Muscle layer of duodenum (tissue), 2 donors: ENCODE data around the gene FTL.
"Not testable (repeated sequence)": the region's sequence is repeated elsewhere in the genome, so short reads cannot be mapped to it uniquely, and the experiment has no call there.

Experiments used
- H3K27ac ChIP-seq: one replicate; pipeline ENCODE4 v1.7.0; 2013; ENCODE audit warnings: mild to moderate bottlenecking, low read length
- H3K27me3 ChIP-seq: one replicate; pipeline ENCODE4 v1.7.0; 2013; ENCODE audit warnings: low read depth, mild to moderate bottlenecking, control low read depth, low read length
- H3K36me3 ChIP-seq, 2 donors: one replicate each; pipeline ENCODE4 v1.7.0; 2013; ENCODE audit warnings: low read length in 2 of 2, control low read depth in 1 of 2, mild to moderate bottlenecking in 1 of 2; ENCODE audit not compliant: insufficient read depth in 2 of 2, control insufficient read depth in 1 of 2
- H3K4me1 ChIP-seq, 2 donors: one replicate each; pipeline ENCODE4 v1.7.0; 2013; ENCODE audit warnings: low read length in 2 of 2, mild to moderate bottlenecking in 2 of 2, control low read depth in 1 of 2, moderate library complexity in 1 of 2; ENCODE audit not compliant: insufficient read depth in 2 of 2, control insufficient read depth in 1 of 2
- H3K4me3 ChIP-seq, 2 donors: one replicate each; pipeline ENCODE4 v1.7.0; 2013; ENCODE audit warnings: low read length in 2 of 2, low read depth in 1 of 2, mild to moderate bottlenecking in 1 of 2
- H3K9me3 ChIP-seq, 2 donors: one replicate each; pipeline ENCODE4 v1.7.0; 2013; ENCODE audit warnings: low read length in 2 of 2, control low read depth in 1 of 2, mild to moderate bottlenecking in 1 of 2; ENCODE audit not compliant: control insufficient read depth in 1 of 2
- donor health status: healthy.

FTL gene

DNA sequence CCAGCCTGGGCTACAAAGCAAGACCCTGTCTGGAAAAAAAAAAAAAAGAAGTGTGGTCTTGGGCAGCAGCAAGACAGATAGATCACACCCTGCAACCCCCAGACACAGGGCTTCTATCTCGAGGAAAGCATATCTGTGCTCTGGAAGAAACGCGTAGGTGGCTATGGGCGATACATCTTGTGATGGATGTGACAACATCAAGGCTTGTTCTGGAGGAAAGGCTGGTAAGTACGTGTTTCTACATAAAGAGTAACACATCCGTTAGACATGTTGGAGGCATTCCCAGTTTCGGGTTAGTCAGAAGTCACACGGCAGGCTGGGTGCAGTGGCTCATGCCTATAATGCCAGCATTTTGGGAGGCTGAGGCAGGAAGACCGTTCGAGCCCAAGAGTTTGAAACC, 38.2 kb upstream of the FTL start:
- Histone ChIP-seq H3K36me3 (peaks cover 0 to 14% of the 10 kb centered on the region in 2 donors), H3K4me3 (no peak overlapping the region), H3K27me3 (no peaks in the 10 kb centered on the region), H3K4me1 (no peaks in the 10 kb centered on the region), H3K9me3 (no peaks in the 10 kb centered on the region), H3K27ac (no peak overlapping the region)

DNA sequence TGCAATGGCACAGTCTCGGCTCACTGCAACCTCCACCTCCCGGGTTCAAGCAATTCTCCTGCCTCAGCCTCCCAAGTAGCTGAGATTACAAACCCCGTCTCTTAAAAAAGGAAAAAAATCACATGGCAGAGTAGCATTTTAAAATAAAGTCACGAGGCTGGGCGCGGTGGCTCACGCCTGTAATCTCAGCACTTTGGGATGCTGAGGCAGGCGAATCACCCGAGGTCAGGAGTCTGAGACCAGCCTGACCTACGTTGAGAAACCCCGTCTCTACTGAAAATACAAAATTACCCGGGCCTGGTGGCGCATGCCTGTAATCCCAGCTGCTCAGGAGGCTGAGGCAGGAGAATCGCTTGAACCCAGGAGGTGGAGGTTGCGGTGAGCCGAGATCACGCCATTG, 37.4 kb upstream of the FTL start:
- H3K4me3 ChIP-seq, H3K4me1 ChIP-seq, H3K27me3 ChIP-seq, H3K36me3 ChIP-seq, H3K27ac ChIP-seq, H3K9me3 ChIP-seq: not testable (repeated sequence)

DNA sequence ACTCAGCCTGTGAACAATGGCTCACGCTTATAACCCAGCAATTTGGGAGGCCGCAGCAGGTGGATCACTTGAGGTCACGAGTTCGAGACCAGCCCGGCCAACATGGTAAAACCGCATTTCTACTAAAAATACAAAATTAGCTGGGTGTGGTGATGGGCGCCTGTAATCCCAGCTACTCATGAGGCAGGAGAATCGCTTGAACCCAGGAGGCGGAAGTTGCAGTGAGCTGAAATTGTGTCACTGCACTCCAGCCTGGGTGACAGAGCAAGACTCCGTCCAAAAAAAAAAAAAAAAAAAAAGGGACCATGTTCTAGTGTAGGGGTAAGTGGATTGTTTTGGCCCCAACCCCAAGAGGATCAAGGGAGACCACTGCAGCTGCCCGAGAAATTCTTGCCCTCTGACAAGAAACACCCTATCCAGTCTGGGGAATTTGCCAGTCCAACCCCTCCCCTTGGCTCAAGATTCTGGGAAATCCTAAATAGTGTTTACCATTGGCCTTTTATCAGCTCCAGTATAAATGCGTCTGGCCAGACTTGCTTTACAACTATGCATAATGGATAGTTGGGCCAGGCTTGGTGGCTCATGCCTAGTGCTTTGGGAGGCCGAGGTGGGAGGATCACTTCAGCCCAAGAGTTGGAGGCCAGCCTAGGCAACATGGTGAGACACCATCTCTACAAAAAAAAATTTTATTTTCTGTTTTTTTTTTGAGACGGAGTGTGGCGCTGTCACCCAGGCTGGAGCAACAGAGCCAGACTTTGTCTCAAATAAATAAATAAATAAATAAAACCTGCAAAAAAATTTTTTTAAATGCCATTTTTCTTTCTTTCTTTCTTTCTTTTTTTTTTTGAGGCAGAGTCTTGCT, 36.7 kb upstream of the FTL start:
- no peaks in the 10 kb centered on the region for H3K27me3 ChIP-seq
- no peaks in the 10 kb centered on the region for H3K36me3 ChIP-seq
- H3K4me1 ChIP-seq, result peaks cover 4 to 6% of the 10 kb centered on the region in 2 donors
- no peak overlapping the region for H3K4me3 ChIP-seq
- H3K9me3 ChIP-seq, result no peaks in the 10 kb centered on the region
- H3K27ac ChIP-seq, result no peak overlapping the region

DNA sequence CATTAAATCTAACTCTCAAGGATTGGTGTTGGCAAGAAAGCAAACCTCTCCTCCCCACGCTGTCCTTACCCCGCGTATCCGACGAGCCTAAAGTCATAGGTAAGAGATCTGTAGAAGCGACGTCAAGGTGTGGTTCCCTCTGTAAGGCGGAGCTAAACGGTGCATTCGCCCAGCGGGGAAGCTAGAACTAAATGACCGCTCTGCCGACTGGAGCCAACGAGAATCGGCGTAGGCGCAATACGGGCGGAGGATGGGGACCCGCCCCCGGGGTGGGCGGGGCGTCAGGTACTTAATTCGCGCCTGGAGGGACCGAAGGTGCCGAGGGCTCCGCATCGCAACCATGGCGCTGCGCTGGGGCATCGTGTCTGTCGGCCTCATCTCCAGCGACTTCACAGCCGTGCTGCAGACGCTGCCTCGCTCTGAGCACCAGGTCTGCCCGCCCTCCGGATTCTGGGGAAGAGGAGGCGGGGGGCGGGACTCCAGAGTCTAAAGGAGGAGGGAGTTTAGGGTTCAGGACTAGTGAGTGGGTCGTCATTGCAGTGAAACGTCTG, 31.7 kb upstream of the FTL start, which contains the start of gene DHDH:
Gene DHDH (plus strand): TSS at position 318 of the 551 bp plus-strand sequence. CDS start 23 bp downstream, at position 341.
- H3K36me3 ChIP-seq, result no peaks in the 10 kb centered on the region
- H3K27me3 ChIP-seq, result no peaks in the 10 kb centered on the region
- peak within 1 kb of the TSS; percentile 66 to 73 for H3K4me3 ChIP-seq
- H3K9me3 ChIP-seq, result no peaks in the 10 kb centered on the region
- H3K4me1 ChIP-seq, result peaks cover 6 to 10% of the 10 kb centered on the region in 2 donors
- no peak within 1 kb of the TSS for H3K27ac ChIP-seq

DNA sequence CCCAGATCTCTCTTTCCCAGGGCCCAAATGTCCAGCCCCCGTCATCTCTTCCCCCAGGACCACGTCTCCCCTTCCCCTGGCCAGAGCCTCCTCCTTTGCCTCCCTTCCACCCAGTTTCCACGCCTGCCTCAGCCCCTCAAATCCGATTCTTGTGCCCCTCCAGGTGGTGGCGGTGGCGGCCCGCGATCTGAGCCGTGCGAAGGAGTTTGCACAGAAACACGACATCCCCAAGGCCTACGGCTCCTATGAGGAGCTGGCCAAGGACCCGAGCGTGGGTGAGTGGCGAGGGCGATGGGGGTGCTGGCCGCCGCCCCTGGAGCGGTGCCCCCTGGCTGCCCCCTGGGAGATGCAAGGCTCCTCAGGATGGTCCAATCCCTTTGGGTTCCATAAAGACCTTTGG, 30.3 kb upstream of the FTL start:
- Histone ChIP-seq H3K36me3 (no peaks in the 10 kb centered on the region), H3K27ac (no peak overlapping the region), H3K4me3 (no peak overlapping the region), H3K27me3 (no peaks in the 10 kb centered on the region), H3K4me1 (peaks cover 6 to 10% of the 10 kb centered on the region in 2 donors), H3K9me3 (no peaks in the 10 kb centered on the region)

DNA sequence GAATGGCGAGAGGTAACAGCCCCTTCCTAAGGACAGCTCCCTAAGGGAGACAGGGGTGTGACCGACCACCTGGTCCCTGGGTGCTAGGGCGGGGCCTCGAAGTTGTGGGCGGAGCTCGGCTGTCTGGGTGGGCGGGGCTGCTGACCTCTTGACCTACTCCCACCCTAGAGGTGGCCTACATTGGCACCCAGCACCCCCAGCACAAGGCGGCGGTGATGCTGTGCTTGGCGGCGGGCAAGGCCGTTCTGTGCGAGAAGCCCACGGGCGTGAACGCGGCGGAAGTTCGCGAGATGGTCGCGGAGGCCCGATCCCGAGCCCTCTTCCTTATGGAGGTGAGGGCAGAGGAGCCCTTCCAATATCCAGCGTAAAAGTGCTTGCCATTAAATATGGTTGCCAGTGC, 29.2 kb upstream of the FTL start:
- Histone ChIP-seq H3K4me1 (peaks cover 6 to 10% of the 10 kb centered on the region in 2 donors), H3K27me3 (no peaks in the 10 kb centered on the region), H3K4me3 (no peak overlapping the region), H3K36me3 (peaks cover 0 to under 1% of the 10 kb centered on the region in 2 donors), H3K27ac (no peak overlapping the region), H3K9me3 (peaks cover 0 to 4% of the 10 kb centered on the region in 2 donors)

DNA sequence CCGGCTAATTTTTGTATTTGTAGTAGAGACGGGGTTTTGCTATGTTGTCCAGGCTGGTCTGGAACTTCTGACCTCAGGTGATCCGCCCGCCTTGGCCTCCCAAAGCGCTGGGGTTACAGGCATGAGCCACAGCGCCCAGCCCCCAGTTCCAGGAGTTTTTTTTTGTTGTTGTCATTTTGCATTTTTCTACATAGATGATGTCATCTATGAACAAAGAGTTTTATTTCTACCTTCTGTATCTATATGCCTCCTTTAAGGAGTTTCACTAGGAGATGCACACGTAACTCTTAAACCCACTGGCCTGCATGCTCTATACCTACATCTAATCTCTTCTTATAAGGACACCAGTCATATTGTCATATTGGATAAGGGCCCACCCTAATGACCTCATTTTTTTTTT, 26.9 kb upstream of the FTL start:
- Histone ChIP-seq H3K4me3 (no peak overlapping the region), H3K27me3 (no peaks in the 10 kb centered on the region), H3K9me3 (peaks cover 0 to 10% of the 10 kb centered on the region in 2 donors), H3K4me1 (peaks cover 2 to 6% of the 10 kb centered on the region in 2 donors), H3K27ac (no peak overlapping the region), H3K36me3 (peaks cover 0 to 3% of the 10 kb centered on the region in 2 donors)

DNA sequence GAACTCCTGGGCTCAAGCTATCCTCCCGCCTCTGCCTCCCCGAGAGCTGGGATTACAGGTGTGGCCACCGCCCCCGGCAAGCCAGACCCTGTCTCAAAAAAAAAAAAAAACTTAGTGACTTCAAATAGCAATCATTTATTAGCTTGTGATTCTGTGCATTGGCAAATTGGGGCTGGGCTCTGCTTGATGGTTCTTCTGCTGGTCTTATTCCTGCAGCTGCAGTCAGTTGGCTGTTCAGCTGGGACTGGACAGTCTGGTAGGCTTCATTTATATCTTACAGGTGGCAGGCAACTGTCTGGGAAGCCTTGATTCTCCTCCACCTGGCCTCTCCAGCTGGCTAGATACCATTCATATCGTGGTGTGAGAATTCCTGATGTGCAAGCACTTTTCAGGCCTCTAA, 24.2 kb upstream of the FTL start:
- H3K4me1 ChIP-seq, result no peaks in the 10 kb centered on the region
- H3K9me3 ChIP-seq, result peaks cover 0 to 10% of the 10 kb centered on the region in 2 donors
- no peak overlapping the region for H3K27ac ChIP-seq
- H3K27me3 ChIP-seq, result no peaks in the 10 kb centered on the region
- H3K36me3 ChIP-seq, result peaks cover 0 to 3% of the 10 kb centered on the region in 2 donors
- H3K4me3 ChIP-seq, result no peak overlapping the region

DNA sequence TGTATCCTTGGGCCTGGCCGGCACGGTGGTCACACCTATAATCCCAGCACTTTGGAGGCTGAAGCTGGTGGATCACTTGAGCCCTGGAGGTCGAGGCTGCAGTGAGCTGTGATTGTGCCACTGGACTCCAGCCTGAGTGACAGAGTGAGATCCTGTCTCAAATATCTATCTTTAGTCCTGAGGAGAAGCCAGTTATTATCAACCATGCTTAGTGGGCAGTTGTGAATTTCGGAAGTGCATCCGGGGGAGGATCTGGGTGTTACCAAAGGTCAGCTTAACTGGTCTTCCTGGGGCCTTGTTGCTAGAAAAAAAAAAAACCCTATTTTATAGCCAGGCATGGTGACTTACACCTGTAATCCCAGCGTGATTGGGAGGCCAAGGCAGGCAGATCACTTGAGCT, 22.0 kb upstream of the FTL start:
- H3K9me3 ChIP-seq, result peaks cover 0 to 10% of the 10 kb centered on the region in 2 donors
- H3K36me3 ChIP-seq, result peaks cover 0 to 3% of the 10 kb centered on the region in 2 donors
- H3K27ac ChIP-seq, result no peak overlapping the region
- no peaks in the 10 kb centered on the region for H3K27me3 ChIP-seq
- no peaks in the 10 kb centered on the region for H3K4me1 ChIP-seq
- H3K4me3 ChIP-seq, result no peak overlapping the region

DNA sequence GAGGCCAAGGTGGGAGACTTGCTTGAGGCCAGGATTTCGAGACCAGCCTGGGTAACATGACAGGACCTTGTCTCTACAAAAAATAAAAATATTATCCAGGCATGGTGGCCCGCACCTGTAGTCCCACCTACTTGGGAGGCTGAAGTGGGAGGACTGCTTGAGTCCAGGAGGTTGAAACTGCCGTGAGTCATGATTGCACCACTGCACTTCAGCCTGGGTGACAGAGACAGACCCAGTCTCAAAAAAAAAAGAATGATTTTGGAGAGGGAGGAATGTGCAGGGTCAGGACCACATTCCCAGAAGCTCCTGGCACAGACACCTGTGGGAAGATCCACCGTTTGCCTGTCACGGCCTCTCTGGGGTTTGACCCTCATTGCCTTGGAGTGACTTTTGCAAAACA, 19.7 kb upstream of the FTL start:
- Histone ChIP-seq H3K27me3 (no peaks in the 10 kb centered on the region), H3K9me3 (peaks cover 0 to 10% of the 10 kb centered on the region in 2 donors), H3K27ac (no peak overlapping the region), H3K36me3 (peaks cover 0 to 3% of the 10 kb centered on the region in 2 donors), H3K4me1 (no peaks in the 10 kb centered on the region), H3K4me3 (no peak overlapping the region)

DNA sequence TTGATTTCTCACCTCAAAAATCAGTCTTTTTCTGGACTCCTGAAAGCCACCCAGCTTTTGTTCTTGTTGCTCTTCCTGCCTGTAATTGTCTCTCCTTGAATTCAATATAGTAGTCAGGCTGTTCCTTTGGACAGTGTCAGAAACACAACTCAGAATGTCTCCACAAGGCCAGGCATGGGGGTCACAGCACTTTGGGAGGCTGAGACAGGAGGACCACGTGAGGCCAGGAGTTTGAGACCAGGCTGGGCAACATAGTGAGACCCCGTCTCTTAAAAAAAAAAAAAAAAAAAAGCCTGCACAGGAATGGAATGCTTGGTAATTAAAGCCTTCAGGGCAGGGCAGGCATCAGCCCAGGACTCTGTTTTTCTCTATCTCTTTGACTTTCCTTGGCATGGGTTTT, 19.3 kb upstream of the FTL start:
- Histone ChIP-seq H3K9me3 (peaks cover 0 to 6% of the 10 kb centered on the region in 2 donors), H3K4me1 (no peaks in the 10 kb centered on the region), H3K27me3 (no peaks in the 10 kb centered on the region), H3K36me3 (peaks cover 0 to 3% of the 10 kb centered on the region in 2 donors), H3K4me3 (no peak overlapping the region), H3K27ac (no peak overlapping the region)
